Effector memory CD4-positive, alpha-beta T cell (primary cell): ENCODE data around the gene RNF141.

Source experiments
- DNase-seq, 3 donors: peaks; one replicate each; pipeline ENCODE4 v3.0.0-alpha.2; 2020
- H3K27ac ChIP-seq: 2 replicates; pipeline ENCODE4 v1.7.0; 2013; ENCODE audit warnings: mild to moderate bottlenecking, low read length, moderate library complexity; ENCODE audit not compliant: insufficient read depth, poor library complexity, severe bottlenecking
- H3K27me3 ChIP-seq: replicated peaks from 2 replicates; pipeline ENCODE4 v1.7.0; 2013; ENCODE audit warnings: mild to moderate bottlenecking, low read length; ENCODE audit not compliant: insufficient read depth, control insufficient read depth, poor library complexity, severe bottlenecking
- H3K36me3 ChIP-seq: 2 replicates; pipeline ENCODE4 v1.7.0; 2013; ENCODE audit warnings: mild to moderate bottlenecking, low read length, moderate library complexity; ENCODE audit not compliant: control insufficient read depth, insufficient read depth
- H3K4me1 ChIP-seq: 2 replicates; pipeline ENCODE4 v1.7.0; 2013; ENCODE audit warnings: low read length, mild to moderate bottlenecking; ENCODE audit not compliant: control insufficient read depth, insufficient read depth, poor library complexity, severe bottlenecking
- H3K4me3 ChIP-seq: 2 replicates; pipeline ENCODE4 v1.7.0; 2013; ENCODE audit warnings: low read length, low read depth, mild to moderate bottlenecking; ENCODE audit not compliant: insufficient read depth, poor library complexity, severe bottlenecking
- H3K9me3 ChIP-seq: 2 replicates; pipeline ENCODE4 v1.7.0; 2013; ENCODE audit warnings: mild to moderate bottlenecking, low read length, moderate library complexity; ENCODE audit not compliant: control insufficient read depth

The RNF141 gene

DNA sequence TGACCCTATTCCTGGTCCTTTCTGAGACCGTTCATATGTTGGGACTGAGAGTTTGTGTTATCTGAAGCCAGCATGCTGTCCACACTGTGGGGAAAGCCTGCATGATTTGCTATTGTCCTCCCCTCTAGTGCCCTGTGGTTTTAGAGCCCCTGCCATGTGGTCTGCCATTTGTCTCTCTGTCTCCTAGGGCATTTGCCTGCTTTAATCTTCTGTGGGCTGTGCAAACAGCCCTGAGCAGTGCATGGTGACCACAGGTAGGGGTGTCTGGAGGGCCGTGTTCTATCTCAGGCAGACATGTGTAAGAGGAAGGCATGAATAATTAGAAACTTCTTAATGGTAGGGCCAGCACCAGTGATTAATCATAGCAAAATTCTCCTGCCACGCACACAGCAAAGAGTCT, 62.9 kb downstream of the RNF141 start:
- Histone ChIP-seq H3K4me3 (no peak overlapping the region), H3K27me3 (no peaks in the 10 kb centered on the region), H3K9me3 (no peaks in the 10 kb centered on the region), H3K4me1 (no peaks in the 10 kb centered on the region), H3K27ac (no peak overlapping the region), H3K36me3 (peaks cover 33% of the 10 kb centered on the region)
- DNase-seq: no peak

DNA sequence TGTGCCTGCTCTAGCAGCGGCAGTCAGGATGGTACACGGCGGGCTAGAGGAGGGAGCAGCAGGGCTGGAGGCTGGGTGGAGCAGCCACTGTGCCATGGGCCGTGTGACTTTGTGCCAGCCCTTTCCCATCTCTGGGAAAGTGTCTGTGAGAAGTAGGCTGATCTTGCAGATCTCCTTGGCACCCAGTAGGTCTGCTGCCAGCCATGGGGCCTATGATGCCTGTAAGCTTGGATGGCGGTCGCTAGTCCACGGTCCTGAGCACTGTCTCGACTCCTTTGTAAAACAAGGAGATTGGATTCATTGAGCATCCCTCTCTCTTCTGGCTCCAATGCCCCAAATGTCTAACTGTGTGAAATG, 63.3 kb downstream of the RNF141 start:
- H3K4me3 ChIP-seq: no peak overlapping the region
- H3K27ac ChIP-seq: no peak overlapping the region
- no peaks in the 10 kb centered on the region for H3K9me3 ChIP-seq
- H3K27me3 ChIP-seq: no peaks in the 10 kb centered on the region
- no peaks in the 10 kb centered on the region for H3K4me1 ChIP-seq
- DNase-seq: no peak
- peaks cover 29% of the 10 kb centered on the region for H3K36me3 ChIP-seq

DNA sequence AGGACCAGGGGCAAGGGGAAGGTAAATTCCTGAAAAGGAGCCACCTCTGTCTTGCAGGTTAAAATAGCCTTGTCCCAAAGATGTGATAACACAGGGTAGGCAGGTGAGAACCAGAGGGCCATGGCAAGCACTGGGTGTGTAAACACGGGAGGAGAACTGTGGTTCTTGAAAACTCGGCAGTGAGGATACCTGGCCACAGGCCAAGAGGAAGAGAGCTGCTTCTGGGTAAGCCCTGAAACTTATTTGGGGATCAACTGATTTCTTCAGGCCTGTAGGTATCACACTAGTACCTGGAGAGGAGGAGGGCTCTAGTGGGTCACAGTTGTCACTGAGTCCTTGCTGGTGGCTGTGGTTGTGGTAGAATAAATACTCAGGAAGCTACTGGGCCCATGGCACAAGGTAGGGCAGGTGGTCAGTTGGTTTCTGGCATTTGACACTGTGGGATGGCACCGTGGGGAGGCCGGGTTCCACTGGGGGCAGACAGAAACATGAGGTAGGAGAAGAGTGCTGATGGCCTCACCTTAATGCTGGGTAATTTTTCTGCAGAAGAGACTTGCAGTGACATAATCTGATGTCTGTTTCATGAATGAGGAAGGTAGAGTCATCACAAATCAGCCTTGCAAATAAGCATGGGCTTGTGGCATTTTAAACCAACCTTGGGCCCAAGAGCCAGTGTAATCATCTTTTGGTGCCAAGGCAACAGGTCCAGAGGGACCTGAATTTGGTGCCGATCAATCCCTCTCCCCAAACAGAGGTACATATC, 63.9 kb downstream of the RNF141 start:
- Histone ChIP-seq H3K27ac (no peak overlapping the region), H3K9me3 (no peaks in the 10 kb centered on the region), H3K27me3 (no peaks in the 10 kb centered on the region), H3K4me3 (no peak overlapping the region), H3K4me1 (no peaks in the 10 kb centered on the region), H3K36me3 (peaks cover 25% of the 10 kb centered on the region)
- no peak for DNase-seq

DNA sequence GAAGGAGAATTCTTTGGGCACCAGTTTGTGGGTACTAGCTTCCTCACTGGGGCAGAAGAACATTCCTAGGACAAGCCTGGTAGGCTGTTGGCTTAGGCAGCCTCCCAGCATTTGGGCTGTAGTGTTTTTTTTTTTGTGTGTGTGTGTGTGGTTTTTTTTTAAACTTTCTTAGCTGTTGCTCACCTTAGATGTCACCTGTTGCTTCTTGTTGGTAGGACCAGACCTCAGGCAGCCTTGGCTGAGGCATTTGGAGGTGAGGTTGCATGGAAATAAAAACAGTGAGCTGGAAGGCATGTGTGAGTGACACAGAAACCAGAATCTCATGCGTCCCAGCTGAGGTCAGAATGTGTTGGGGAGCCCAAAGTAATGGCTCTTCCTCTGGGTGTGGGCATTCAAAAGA, 64.6 kb downstream of the RNF141 start:
- DNase-seq: no peak
- Histone ChIP-seq H3K27ac (no peak overlapping the region), H3K4me1 (no peaks in the 10 kb centered on the region), H3K4me3 (no peak overlapping the region), H3K36me3 (peaks cover 18% of the 10 kb centered on the region), H3K9me3 (no peaks in the 10 kb centered on the region), H3K27me3 (no peaks in the 10 kb centered on the region)

DNA sequence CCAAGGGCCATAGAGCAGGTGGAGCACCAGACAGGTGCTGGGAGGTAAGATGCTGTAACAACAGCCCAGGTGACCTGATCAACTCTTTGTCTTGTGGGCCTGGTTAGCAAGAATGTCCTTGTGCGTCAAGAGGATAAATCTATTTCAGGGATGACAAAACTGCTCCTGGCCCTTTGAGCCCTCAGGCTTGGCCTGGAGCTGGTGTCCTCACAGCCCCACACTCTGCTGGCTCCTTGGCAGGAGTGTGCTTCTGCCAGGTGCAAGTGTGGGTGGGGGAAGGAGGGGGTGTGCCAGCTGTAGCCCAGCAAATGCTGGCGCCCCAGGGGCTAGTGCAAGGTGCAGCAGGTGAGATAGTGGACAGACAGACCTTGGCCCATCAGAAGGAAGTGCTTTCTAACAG, 66.4 kb downstream of the RNF141 start:
- H3K4me1 ChIP-seq: no peaks in the 10 kb centered on the region
- no peaks in the 10 kb centered on the region for H3K9me3 ChIP-seq
- H3K27ac ChIP-seq: no peak overlapping the region
- no peak for DNase-seq
- H3K36me3 ChIP-seq: peaks cover 14% of the 10 kb centered on the region
- H3K27me3 ChIP-seq: no peaks in the 10 kb centered on the region
- H3K4me3 ChIP-seq: no peak overlapping the region

DNA sequence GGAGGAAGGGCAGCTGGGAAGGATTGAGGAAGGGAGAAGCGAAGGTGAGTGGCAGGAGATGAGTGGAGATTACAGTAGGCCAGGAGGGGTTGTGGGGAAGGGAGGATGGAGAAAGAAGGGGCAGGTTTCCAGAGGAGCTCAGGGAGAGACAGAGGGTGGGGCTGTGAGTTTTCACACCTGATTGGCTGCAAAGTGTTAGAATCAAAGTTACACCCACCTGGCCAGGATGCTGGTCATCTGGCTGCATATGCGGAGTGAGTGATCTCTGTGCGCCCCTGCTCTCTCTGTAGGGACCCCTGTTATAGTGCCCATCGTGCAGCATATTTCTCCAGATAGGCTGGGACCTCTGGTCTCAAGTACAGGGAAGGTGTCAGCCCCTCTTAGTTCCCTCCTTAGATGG, 67.6 kb downstream of the RNF141 start:
- no peak overlapping the region for H3K27ac ChIP-seq
- DNase-seq: no peak

DNA sequence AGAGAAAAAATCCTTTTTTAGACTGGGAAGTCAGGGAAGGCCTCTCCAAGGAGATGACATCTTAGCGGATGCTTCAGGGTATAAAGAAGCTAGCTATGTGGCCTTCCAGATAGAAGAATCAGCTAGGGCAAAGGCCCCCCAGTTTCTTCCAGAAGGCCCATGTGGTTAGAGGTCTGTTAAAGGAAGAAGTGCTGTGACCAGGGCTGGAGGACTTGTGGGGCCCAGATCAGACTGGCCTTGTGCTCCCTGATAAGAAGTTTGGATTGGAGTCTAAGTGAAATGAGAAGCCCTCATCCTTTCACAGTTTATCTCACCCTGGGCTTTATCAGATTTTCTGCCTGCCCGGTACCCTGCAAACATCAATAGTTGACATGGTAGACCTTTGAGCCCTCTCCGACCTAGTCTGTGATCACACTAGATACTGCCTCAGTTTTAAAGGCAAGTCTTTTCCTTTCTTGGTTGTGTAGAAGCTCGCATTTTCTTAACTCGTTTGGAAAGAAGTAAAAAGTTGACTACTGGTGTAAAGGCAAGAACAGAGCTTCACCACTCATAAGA, 78.2 kb downstream of the RNF141 start:
- H3K4me3 ChIP-seq: no peak overlapping the region
- peaks cover 18% of the 10 kb centered on the region for H3K4me1 ChIP-seq
- H3K9me3 ChIP-seq: no peaks in the 10 kb centered on the region
- DNase-seq: no peak
- peaks cover 40% of the 10 kb centered on the region for H3K36me3 ChIP-seq
- H3K27ac ChIP-seq: no peak overlapping the region
- no peaks in the 10 kb centered on the region for H3K27me3 ChIP-seq

More for the DNA sequence above, 67.6 kb downstream of the RNF141 start:
- Histone ChIP-seq H3K36me3 (peaks cover 14% of the 10 kb centered on the region), H3K9me3 (no peaks in the 10 kb centered on the region), H3K4me3 (no peak overlapping the region), H3K27me3 (no peaks in the 10 kb centered on the region), H3K4me1 (no peaks in the 10 kb centered on the region)
